Prostate gland (tissue), 2 donors: ENCODE results near the gene CIC. TPM values are rescaled to one million over a fixed set of nuclear protein-coding genes. Genes with fewer than 3 reads are reported as not detected.
A peak's percentile ranks its signal among the peaks of the same experiment; 100 is the strongest.

Source experiments
- DNase-seq: peaks from one replicate; pipeline ENCODE4 v3.0.0-alpha.2; 2019; ENCODE audit warnings: low spot score
- H3K27ac ChIP-seq, 2 donors: fragments of 200-600 bp; sonication (generic); 2 replicates each; pipeline ENCODE4 v1.5.1; 2017 to 2019
- H3K27me3 ChIP-seq: fragments of 200-600 bp; sonication (generic); replicated peaks from 2 replicates; pipeline ENCODE4 v1.5.1; 2019; ENCODE audit not compliant: insufficient read depth
- H3K36me3 ChIP-seq, 2 donors: fragments of 200-600 bp; sonication (generic); 1 replicate in 1 of 2; 2 replicates in 1 of 2; pipeline versions ENCODE4 v1.5.1 to v1.8.1; 2017 to 2019
- H3K4me1 ChIP-seq: fragments of 200-600 bp; sonication (generic); replicated peaks from 2 replicates; pipeline ENCODE4 v1.5.1; 2019
- H3K4me3 ChIP-seq, 2 donors: fragments of 200-600 bp; sonication (generic); 2 replicates each; pipeline ENCODE4 v1.5.1; 2017 to 2019
- H3K9me3 ChIP-seq: fragments of 200-600 bp; sonication (generic); 2 replicates; pipeline ENCODE4 v1.5.1; 2017
- CTCF ChIP-seq, 4 experiments: fragments of 200-600 bp in 2 of 4; fragments of 450-650 bp in 2 of 4; sonication (generic) in 2 of 4; IDR thresholded peaks; 1 replicate in 3 of 4; 2 replicates in 1 of 4; pipeline ENCODE4 v1.5.1; 2016 to 2019; ENCODE audit warnings: antibody characterized with exemption in 4 of 4, mild to moderate bottlenecking in 2 of 4, moderate library complexity in 2 of 4
- POLR2A ChIP-seq: fragments of 450-650 bp; IDR thresholded peaks from one replicate; pipeline ENCODE4 v1.6.1; 2016; ENCODE audit warnings: antibody characterized with exemption, mild to moderate bottlenecking
- POLR2AphosphoS5 ChIP-seq: sonication (generic); formaldehyde crosslinking; IDR thresholded peaks from one replicate; pipeline ENCODE4 v1.6.1; 2017; ENCODE audit warnings: antibody characterized with exemption
- WGBS: methylation state at CpG from one replicate; pipeline ENCODE4 v1.1.5; 2018; 5-methylcytosine and 5-hydroxymethylcytosine counted together
- intact Hi-C: fragments of 100-400 bp; cut with DNase I; formaldehyde crosslinking; loops from one replicate; pipeline ENCODE4 v1.14.2; 2022
- total RNA-seq, 2 donors: library from RNA; depleted of rRNA; stranded (reverse); fragments of >200 nt; gene quantifications; one replicate each; pipeline ENCODE4 v1.1.0, GENCODE V29; 2016

CIC gene
- total RNA-seq, 2 donors from 2014 or later = 64.6 to 145 TPM

GRCh38 chr19:42277821-42278451, 8.9 kb downstream of the CIC start:
- peak overlapping the region; percentile 91 to 98 for H3K27ac ChIP-seq
- H3K4me3 ChIP-seq = no peak overlapping the region
- peak; percentile 54 for TF ChIP-seq POLR2AphosphoS5
- no peak for TF ChIP-seq CTCF (IDR thresholded peaks at IDR 0.05)
- TF ChIP-seq POLR2A = peak; percentile 40
- DNase-seq = peak; percentile 68
- peaks cover 9 to 12% of the 10 kb centered on the region in 2 donors for H3K36me3 ChIP-seq
- 22% methylated on average over 10 of the region's 10 CpGs for WGBS
- H3K4me1 ChIP-seq = peaks cover 30% of the 10 kb centered on the region
- no peaks in the 10 kb centered on the region for H3K27me3 ChIP-seq
- no peaks in the 10 kb centered on the region for H3K9me3 ChIP-seq
- intact Hi-C loops = loop anchor here (2.0 kb wide), 1 partner anchor 31 kb away; no protein-coding TSS in a partner anchor

- Histone ChIP-seq H3K4me3 (no peak overlapping the region), H3K4me1 (peaks cover 35% of the 10 kb centered on the region), H3K36me3 (peaks cover 3 to 9% of the 10 kb centered on the region in 2 donors), H3K27me3 (no peaks in the 10 kb centered on the region), H3K9me3 (no peaks in the 10 kb centered on the region), H3K27ac (peak overlapping the region; percentile 91 to 98)
- peak; percentile 46 for DNase-seq
- 43% methylated on average over 5 of the region's 5 CpGs for WGBS
- intact Hi-C loops = loop anchor here (2.0 kb wide), 1 partner anchor 32 kb away; no protein-coding TSS in a partner anchor
- TF ChIP-seq POLR2AphosphoS5 (no peak), CTCF (IDR thresholded peaks at IDR 0.05) (no peak), POLR2A (no peak)
Measured at GRCh38 chr19:42278452-42279154, 9.6 kb downstream of the CIC start.

- intact Hi-C loops = loop anchor here (2.0 kb wide), 1 partner anchor 33 kb away; no protein-coding TSS in a partner anchor
- H3K4me1 ChIP-seq = peaks cover 32% of the 10 kb centered on the region
- H3K4me3 ChIP-seq = peak overlapping the region; percentile 51 to 84
Measured at GRCh38 chr19:42279155-42279901, 10.3 kb downstream of the CIC start.

More at GRCh38 chr19:42279155-42279901, 10.3 kb downstream of the CIC start:
- 13% methylated on average over 6 of the region's 6 CpGs for WGBS
- Histone ChIP-seq H3K27ac (peak overlapping the region; percentile 91 to 98), H3K9me3 (no peaks in the 10 kb centered on the region), H3K36me3 (peaks cover 0 to 2% of the 10 kb centered on the region in 2 donors), H3K27me3 (no peaks in the 10 kb centered on the region)
- TF ChIP-seq CTCF (IDR thresholded peaks at IDR 0.05) = no peak
- no peak for TF ChIP-seq POLR2AphosphoS5
- TF ChIP-seq POLR2A = no peak
- no peak for DNase-seq
